OCI-LY7 (cell line): Measurements from ENCODE around the gene ZNF292. TPM values are rescaled to one million over a fixed set of nuclear protein-coding genes. Genes with fewer than 3 reads are reported as not detected.

ENCODE experiments used
- BruUV-seq: library from RNA; stranded (reverse); fragments of 400-500 nt; replicated peaks from 2 replicates; lab custom pipeline; 2021; lab: Mats Ljungman, UMichigan
- CTCF ChIA-PET: fragments of 300-600 bp; sonication (Branson Sonifier 250); formaldehyde crosslinking; loops from one replicate; lab custom pipeline; 2022; ENCODE audit warnings: antibody characterized with exemption; ENCODE audit not compliant: unreplicated experiment; lab: Charles Lee
- POLR2A ChIA-PET: fragments of 300-600 bp; sonication (Branson Sonifier 250); formaldehyde crosslinking; loops from one replicate; lab custom pipeline; 2022; ENCODE audit warnings: antibody characterized with exemption; lab: Charles Lee
- DNase-seq: peaks from one replicate; pipeline ENCODE4 v3.0.0-alpha.2; 2015; ENCODE audit warnings: low spot score
- H2AFZ ChIP-seq: fragments of 200-600 bp; sonication (generic), shearing (Covaris generic); 2 replicates; pipeline ENCODE4 v1.6.1; 2014; ENCODE audit warnings: mild to moderate bottlenecking, antibody characterized with exemption, low read length, moderate library complexity
- H3K27ac ChIP-seq: fragments of 200-600 bp; sonication (generic); 2 replicates; pipeline ENCODE4 v1.5.1; 2014; ENCODE audit warnings: mixed run types, low read depth, mild to moderate bottlenecking, moderate library complexity, low read length, inconsistent platforms; ENCODE audit not compliant: poor library complexity, severe bottlenecking
- H3K36me3 ChIP-seq: fragments of 200-600 bp; sonication (generic); 2 replicates; pipeline ENCODE4 v1.6.1; 2014; ENCODE audit warnings: mild to moderate bottlenecking, antibody characterized with exemption, low read length, moderate library complexity, mixed read lengths; ENCODE audit not compliant: insufficient read depth
- H3K4me1 ChIP-seq: fragments of 200-600 bp; sonication (generic); 2 replicates; pipeline ENCODE4 v1.5.1; 2014; ENCODE audit warnings: mild to moderate bottlenecking, low read length; ENCODE audit not compliant: insufficient read depth, poor library complexity, severe bottlenecking
- H3K4me2 ChIP-seq: fragments of 200-600 bp; sonication (generic); 2 replicates; pipeline ENCODE4 v1.6.1; 2014; ENCODE audit warnings: mild to moderate bottlenecking, low read length
- H3K4me3 ChIP-seq: fragments of 200-600 bp; sonication (generic); 2 replicates; pipeline ENCODE4 v1.5.1; 2014; ENCODE audit warnings: mild to moderate bottlenecking, low read depth, low read length; ENCODE audit not compliant: poor library complexity, severe bottlenecking
- H3K79me2 ChIP-seq: fragments of 200-600 bp; sonication (generic); 2 replicates; pipeline ENCODE4 v1.6.1; 2016; ENCODE audit warnings: low read depth, mild to moderate bottlenecking, low read length, moderate library complexity, mixed read lengths; ENCODE audit not compliant: insufficient read depth
- H3K9me2 ChIP-seq: fragments of 200-600 bp; sonication (generic); 2 replicates; pipeline ENCODE4 v1.6.1; 2016; ENCODE audit warnings: mild to moderate bottlenecking, low read length, mixed read lengths; ENCODE audit not compliant: insufficient read depth
- H3K9me3 ChIP-seq: fragments of 200-600 bp; sonication (generic); 2 replicates; pipeline ENCODE4 v1.6.1; 2014; ENCODE audit warnings: mild to moderate bottlenecking, mixed run types, low read length, mixed read lengths
- H4K20me1 ChIP-seq: fragments of 200-600 bp; sonication (generic); 2 replicates; pipeline ENCODE4 v1.6.1; 2014; ENCODE audit warnings: mild to moderate bottlenecking, antibody characterized with exemption, low read length, moderate library complexity, mixed read lengths; ENCODE audit not compliant: insufficient read depth
- EZH2phosphoT487 ChIP-seq: fragments of 200-600 bp; sonication (generic); IDR thresholded peaks from 2 replicates; pipeline ENCODE4 v1.6.1; 2018; ENCODE audit warnings: low read depth, borderline replicate concordance, mild to moderate bottlenecking, mixed run types, antibody characterized with exemption, low read length, moderate library complexity, mixed read lengths
- intact Hi-C: fragments of 100-400 bp; cut with micrococcal nuclease; formaldehyde crosslinking; loops from one replicate; pipeline ENCODE4 v1.10.0; 2022; ENCODE audit not compliant: unreplicated experiment
- total RNA-seq, 2 experiments: library from RNA; depleted of rRNA in 1 of 2; stranded (reverse); fragments of >200 nt in 1 of 2; shearing (Covaris generic) in 1 of 2; gene quantifications; 2 replicates each; pipeline ENCODE4 v1.2.3, GENCODE V29; 2014 to 2022
- TF ChIP-seq, protein P1 (sequence below): fragments of 200-600 bp; sonication (generic); conservative IDR thresholded peaks from 2 replicates; pipeline ENCODE4 v1.5.1; 2014; ENCODE audit warnings: mild to moderate bottlenecking, antibody characterized with exemption, low read length, moderate library complexity, mixed read lengths

ZNF292 gene
- total RNA-seq, 2 experiments from 2014 or later = 18.7 to 53.7 TPM

DNA sequence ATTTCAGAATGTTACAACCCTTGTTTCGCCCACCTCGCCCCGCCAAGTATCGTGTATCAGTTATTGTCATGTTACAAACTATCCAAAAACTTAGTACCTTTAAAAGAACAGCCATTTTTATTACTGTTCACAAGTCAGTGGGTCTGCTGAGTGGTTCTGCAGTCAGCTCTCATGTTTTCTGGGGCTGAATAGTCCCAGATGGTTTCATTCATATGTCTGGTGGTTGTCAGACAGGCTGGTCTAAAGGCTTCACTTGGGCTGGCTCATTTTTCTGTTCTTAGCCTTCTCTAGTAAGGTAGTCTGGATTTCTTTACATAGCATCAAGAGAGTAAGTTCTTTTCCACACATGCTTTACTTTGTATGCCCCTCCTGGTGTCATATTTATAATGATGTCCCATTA is 8.6 kb downstream of the ZNF292 start:
- Histone ChIP-seq H3K4me3 (no peak overlapping the region), H3K4me2 (no peak overlapping the region), H3K36me3 (peaks cover 30% of the 10 kb centered on the region), H3K9me3 (no peaks in the 10 kb centered on the region), H4K20me1 (peaks cover 78% of the 10 kb centered on the region), H3K79me2 (peaks cover 100% of the 10 kb centered on the region), H2AFZ (no peak overlapping the region), H3K4me1 (peaks cover 8% of the 10 kb centered on the region), H3K9me2 (no peaks in the 10 kb centered on the region), H3K27ac (no peak overlapping the region)
- no peak for DNase-seq
- ChIA-PET CTCF (no interaction called here), POLR2A (interaction anchor here (0.7 kb wide), 1 partner anchor 37 kb away, joined by 3 read pairs; no protein-coding TSS in a partner anchor)
- intact Hi-C loops = no loop called here
- BruUV-seq = no TSS peak
- TF ChIP-seq EZH2phosphoT487 = no peak
- TF ChIP-seq, protein P1, sequence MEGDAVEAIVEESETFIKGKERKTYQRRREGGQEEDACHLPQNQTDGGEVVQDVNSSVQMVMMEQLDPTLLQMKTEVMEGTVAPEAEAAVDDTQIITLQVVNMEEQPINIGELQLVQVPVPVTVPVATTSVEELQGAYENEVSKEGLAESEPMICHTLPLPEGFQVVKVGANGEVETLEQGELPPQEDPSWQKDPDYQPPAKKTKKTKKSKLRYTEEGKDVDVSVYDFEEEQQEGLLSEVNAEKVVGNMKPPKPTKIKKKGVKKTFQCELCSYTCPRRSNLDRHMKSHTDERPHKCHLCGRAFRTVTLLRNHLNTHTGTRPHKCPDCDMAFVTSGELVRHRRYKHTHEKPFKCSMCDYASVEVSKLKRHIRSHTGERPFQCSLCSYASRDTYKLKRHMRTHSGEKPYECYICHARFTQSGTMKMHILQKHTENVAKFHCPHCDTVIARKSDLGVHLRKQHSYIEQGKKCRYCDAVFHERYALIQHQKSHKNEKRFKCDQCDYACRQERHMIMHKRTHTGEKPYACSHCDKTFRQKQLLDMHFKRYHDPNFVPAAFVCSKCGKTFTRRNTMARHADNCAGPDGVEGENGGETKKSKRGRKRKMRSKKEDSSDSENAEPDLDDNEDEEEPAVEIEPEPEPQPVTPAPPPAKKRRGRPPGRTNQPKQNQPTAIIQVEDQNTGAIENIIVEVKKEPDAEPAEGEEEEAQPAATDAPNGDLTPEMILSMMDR = no peak

DNA sequence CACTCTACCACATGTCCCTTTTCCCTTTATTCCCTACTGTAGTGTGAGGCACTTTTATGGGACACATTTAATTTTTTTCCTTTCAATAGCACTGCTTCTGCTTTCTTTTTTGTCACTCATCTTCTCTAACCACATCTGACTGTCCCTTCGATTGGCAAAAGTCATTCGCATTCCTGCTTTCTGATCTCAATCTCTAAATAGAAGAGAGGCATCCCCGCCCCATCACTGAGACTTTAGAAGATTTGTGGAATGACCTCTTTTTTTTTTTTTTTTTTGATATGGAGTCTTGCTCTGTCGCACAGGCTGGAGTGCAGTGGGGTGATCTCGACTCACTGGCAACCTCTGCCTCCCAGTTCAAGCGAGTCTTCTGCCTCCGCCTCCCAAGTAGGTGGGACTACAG is 9.1 kb downstream of the ZNF292 start:
- H3K79me2 ChIP-seq = peaks cover 100% of the 10 kb centered on the region
- H3K9me2 ChIP-seq = no peaks in the 10 kb centered on the region
- DNase-seq = no peak
- peaks cover 8% of the 10 kb centered on the region for H3K4me1 ChIP-seq
- H3K27ac ChIP-seq = no peak overlapping the region
- intact Hi-C loops = no loop called here
- no peak overlapping the region for H2AFZ ChIP-seq
- ChIA-PET POLR2A (no interaction called here), CTCF (no interaction called here)
- H3K4me3 ChIP-seq = no peak overlapping the region
- H4K20me1 ChIP-seq = peaks cover 78% of the 10 kb centered on the region
- BruUV-seq = no TSS peak
- TF ChIP-seq EZH2phosphoT487 = no peak
- TF ChIP-seq, protein P1 = no peak
- H3K36me3 ChIP-seq = peaks cover 32% of the 10 kb centered on the region
- H3K9me3 ChIP-seq = no peaks in the 10 kb centered on the region
- H3K4me2 ChIP-seq = no peak overlapping the region

DNA sequence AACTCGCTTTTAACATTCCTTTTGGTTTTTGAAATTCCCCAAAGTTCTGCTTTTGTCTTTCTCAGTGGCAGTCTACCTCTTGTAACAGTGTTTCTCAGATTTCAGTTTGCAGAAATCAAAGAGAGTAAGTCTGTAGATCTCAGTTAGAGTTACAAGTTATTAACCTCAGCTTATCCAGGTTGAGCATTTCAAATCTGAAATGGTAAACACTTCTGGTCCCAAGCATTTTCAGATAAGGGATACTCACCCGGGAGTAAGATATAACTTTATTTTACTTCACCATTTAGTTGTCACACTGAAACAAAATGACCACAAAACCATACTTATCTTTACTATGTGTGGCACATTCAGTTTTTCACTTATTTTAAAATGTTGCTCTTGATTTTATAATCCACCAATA is 9.8 kb downstream of the ZNF292 start:
- no TSS peak for BruUV-seq
- peaks cover 71% of the 10 kb centered on the region for H4K20me1 ChIP-seq
- peaks cover 100% of the 10 kb centered on the region for H3K79me2 ChIP-seq
- peaks cover 29% of the 10 kb centered on the region for H3K36me3 ChIP-seq
- H3K9me3 ChIP-seq = no peaks in the 10 kb centered on the region
- no peaks in the 10 kb centered on the region for H3K9me2 ChIP-seq
- no peak for DNase-seq
- H3K4me3 ChIP-seq = no peak overlapping the region
- CTCF ChIA-PET = no interaction called here
- peaks cover 8% of the 10 kb centered on the region for H3K4me1 ChIP-seq
- H2AFZ ChIP-seq = no peak overlapping the region
- H3K27ac ChIP-seq = no peak overlapping the region
- POLR2A ChIA-PET = interaction anchor here (0.7 kb wide), 1 partner anchor 430 kb away, joined by 3 read pairs; no protein-coding TSS in a partner anchor
- intact Hi-C loops = no loop called here
- TF ChIP-seq, protein P1 = no peak
- TF ChIP-seq EZH2phosphoT487 = no peak
- H3K4me2 ChIP-seq = no peak overlapping the region
